NCI-H2081 treated with DMSO at 0.1 percent for 48 hours (cell line): ENCODE measurements around the gene TFB1M.
"Not testable (repeated sequence)": the region's sequence is repeated elsewhere in the genome, so short reads cannot be mapped to it uniquely, and the experiment has no call there.

ENCODE experiments used
- DNase-seq: peaks from one replicate; lab custom pipeline; 2025; lab: John Stamatoyannopoulos, UW

Gene TFB1M

DNA sequence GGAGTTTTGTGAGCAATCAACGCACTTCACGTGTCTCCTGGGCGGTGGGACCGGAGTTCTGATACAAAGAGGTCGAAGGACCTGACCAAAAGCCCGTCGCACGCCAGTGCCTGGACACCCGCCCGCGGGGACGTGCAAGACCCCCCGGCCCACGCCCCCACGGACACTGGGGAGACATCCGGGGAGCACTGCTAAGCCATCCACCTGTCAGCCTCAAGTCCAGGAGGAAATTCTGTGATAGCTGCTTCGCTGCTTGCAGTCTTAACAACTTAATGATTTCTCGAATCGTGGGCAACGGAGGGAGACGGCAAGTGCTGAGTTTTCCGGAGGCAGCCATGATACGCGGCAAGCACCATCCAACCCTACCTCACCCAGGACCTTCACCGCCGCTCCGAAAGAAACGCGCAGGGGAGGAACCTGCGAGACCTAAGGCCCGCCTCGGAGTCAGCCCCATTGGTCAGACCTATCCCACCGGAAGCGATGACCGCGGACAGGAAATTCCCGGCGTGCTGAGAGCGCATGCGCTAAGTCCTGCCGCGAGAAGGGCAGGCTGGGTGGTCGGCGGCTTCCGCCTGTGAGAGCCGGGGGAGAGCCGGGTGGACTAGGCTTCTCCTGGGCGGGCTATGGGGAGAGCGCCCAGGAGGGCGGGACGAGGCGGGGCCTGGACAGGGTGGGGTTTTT, at the start of gene TFB1M:
TSS of gene TFB1M (minus strand) at position 393 of the 681 bp plus-strand sequence. CDS start at position 337, 56 bp downstream.
- peak; percentile 88 for DNase-seq

DNA sequence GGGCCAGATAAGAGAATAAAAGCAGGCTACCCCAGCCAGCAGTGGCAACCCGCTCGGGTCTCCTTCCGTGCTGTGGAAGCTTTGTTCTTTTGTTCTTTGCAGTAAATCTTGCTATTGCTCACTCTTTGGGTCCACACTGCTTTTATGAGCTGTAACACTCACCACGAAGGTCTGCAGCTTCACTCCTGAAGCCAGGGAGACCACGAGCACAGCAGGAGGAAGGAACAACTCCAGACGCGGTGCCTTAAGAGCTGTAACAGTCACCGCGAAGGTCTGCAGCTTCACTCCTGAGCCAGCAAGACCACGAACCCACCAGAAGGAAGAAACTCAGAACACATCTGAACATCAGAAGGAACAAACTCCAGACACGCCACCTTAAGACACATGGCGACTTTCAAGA, 49.7 kb upstream of the TFB1M start:
- not testable (repeated sequence) for DNase-seq

- not testable (repeated sequence) for DNase-seq
Measured at GRCh38 chr6:155362968-155363632, 48.8 kb upstream of the TFB1M start.

DNA sequence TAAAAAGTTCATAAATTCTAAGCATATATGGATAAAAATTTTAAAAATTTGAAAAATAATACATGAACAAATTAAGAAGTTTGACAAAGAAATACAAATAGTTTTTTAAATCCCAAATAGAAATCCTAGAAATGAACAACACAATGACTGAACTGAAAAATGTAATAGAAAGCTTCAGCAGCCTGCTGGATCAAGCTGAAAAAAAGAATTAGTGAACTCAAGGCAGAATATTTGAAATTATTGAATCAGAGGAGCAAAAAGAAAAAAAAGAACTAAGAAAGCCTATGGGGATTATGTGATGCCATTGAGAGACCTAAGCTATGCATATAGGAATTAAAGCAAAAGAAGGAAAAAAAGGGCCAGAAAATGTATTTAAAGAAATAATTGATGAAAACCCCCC, 39.9 kb upstream of the TFB1M start:
- DNase-seq: no peak

- no peak for DNase-seq
Measured at GRCh38 chr6:155352811-155353210, 38.5 kb upstream of the TFB1M start.

- DNase-seq: no peak
Measured at GRCh38 chr6:155352130-155352420, 37.8 kb upstream of the TFB1M start.

DNA sequence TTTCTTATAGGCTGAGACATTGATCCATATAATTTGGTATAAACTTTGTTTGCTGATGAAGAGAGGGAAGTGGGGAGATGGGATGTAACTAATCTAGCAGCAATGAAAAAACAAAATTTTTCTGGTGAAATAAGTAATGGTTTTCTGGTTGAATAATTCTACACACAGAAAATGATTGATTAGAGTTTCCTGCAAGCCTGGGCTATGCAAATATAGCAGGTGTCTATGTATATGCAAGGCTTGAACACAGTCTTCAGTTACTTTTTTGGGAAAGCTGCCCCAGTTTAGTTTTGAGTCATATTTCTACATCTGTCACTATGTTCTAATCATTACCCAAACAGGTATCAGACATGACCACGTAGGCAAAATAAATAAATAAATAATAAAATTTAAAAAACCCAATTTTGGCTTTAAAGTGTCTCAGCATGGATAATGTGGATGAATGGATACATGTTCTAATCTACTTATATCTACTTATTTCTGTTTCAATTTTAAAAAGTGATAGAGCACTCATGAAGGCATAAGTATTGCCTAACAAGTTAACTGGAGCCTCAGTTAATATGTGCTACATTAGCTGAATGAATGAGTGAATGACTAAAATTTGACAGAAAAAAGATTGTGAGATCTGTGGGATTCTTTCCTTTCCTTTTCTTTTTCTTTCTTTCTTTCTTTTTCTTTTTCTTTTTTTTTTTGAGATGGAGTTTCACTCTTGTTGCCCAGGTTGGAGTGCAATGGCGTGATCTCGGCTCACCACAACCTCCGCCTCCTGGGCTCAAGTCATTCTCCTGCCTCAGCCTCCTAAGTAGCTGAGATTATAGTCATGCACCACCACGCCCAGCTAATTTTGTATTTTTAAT, 37.2 kb upstream of the TFB1M start:
- no peak for DNase-seq

DNA sequence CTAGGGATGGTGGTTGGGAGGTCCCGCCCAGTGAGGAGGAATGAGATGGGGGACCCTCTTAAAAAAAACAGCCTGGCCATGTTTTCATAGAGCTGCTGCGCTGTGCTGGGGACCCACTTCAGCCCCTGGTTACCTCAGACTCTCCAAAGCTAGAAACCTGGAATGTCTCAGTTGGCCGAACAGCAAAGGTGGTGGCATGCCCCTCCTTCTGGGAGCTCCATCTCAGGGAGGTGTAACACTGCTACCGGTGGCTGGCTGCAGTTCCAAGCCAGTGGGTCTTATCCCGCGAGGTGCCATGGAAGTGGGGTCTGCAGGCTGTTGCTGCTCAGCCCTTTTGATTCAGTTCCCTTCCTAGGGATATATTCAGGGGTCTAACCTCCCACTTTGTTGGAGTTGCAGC, 35.7 kb upstream of the TFB1M start:
- no peak for DNase-seq

- no peak for DNase-seq
Measured at GRCh38 chr6:155349129-155349528, 34.8 kb upstream of the TFB1M start.

DNA sequence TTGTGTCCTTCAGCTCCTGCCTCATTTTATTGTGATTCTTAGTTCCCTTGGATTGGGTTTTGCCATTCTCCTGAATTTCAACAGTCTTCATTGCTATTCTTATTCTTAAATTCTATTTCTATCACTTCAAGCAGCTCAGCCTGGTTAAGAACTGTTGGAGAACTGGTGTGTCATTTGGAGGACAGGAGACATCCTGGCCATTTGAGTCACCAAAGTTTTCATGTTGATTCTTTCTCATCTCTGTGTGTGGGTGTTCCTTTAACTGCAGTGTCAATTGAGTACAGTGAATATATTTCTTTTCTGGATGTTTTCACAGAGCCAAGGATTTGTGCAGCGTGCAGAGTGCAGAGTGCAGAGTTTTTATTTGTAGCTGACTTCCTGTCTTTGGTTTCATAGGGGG, 33.5 kb upstream of the TFB1M start:
- no peak for DNase-seq

- DNase-seq: no peak
Measured at GRCh38 chr6:155346957-155347356, 32.7 kb upstream of the TFB1M start.

GRCh38 chr6:155344341-155345006, 30.2 kb upstream of the TFB1M start:
- DNase-seq: no peak

- no peak for DNase-seq
Measured at GRCh38 chr6:155341130-155341828, 27.0 kb upstream of the TFB1M start.

DNA sequence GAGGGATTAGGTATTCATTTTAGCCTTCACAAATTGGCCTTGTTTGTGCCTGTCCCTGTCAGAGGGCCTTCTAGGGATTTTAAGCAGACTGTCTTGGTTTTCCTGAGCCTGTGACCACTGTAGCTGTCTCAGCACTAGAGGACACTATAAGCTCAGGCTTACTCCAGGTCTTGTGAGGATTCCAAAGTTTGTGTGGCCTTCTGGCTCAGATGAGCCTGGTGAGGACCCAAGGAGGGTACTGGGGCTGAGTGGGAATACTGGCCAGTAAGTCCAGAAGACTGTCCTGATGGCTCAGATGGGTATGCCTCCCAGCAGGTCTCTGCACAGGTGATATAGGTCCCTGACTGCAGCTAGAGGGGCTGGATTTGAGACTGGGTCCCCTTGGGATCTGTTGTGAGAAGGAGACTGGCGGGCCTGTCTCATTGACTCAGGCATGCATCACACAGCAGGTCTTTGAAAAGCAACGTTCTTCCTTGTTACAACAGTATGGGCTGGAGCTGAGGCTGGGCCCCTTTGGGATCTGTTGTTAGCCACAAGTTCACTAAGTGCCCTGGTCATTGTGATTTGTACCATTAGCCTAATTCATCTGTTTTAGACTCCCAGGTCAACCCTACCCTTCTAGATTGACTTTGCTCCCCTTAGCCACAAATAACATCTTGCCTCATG, 26.3 kb upstream of the TFB1M start:
- no peak for DNase-seq

- not testable (repeated sequence) for DNase-seq
Measured at GRCh38 chr6:155339929-155340328, 25.6 kb upstream of the TFB1M start.

GRCh38 chr6:155338237-155338636, 24.0 kb upstream of the TFB1M start:
- not testable (repeated sequence) for DNase-seq

GRCh38 chr6:155335265-155335664, 21.0 kb upstream of the TFB1M start:
- DNase-seq: no peak

DNA sequence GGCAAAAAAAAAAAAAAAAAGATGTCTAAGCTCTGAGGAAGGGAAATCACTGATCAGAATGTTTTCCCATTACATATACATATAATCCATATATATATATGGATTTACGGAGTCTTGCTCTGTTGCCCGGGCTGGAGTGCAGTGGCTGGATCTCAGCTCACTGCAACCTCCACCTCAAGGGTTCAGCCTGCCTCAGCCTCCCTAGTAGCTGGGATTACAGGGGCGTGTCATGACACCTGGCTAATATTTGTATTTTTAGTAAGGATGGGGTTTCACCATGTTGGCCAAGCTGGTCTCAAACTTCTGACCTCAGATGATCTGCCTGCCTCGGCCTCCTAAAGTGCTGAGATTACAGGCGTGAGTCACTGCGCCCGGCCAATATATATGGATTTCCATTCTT, 19.8 kb upstream of the TFB1M start:
- DNase-seq: not testable (repeated sequence)

DNA sequence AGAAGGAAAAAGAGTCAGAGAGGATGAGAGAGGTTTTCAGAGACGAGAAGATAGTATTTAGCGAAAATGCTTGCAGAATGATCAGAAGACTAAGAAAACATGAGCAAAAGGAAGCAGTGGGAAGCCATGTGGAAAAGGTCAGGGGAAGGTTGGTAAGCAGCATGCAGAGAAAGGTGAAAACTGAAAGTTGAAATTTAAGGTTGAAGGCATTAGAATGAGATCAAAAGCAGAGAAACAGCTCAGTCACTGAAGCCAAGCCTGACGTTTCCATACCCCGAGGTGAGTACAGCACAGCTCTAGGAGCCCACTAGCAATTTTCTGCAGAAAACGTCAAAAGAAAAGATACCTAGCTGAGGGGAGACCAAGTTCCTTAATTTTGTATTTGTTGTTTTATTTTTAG, 19.1 kb upstream of the TFB1M start:
- DNase-seq: no peak

- no peak for DNase-seq
Measured at GRCh38 chr6:155330922-155331321, 16.6 kb upstream of the TFB1M start.

GRCh38 chr6:155330133-155330734, 15.9 kb upstream of the TFB1M start:
- no peak for DNase-seq
